ENCODE results near the gene EML2. TPM values are rescaled to one million over a fixed set of nuclear protein-coding genes. Genes with fewer than 3 reads are reported as not detected.

EML2 gene
- total and polyA plus RNA-seq, 10 of the 15 experiments (the other 5 are each of a cell fraction or from before 2014, with no cell fraction given) = 1.6 to 64.0 (median 27.5) TPM

DNA sequence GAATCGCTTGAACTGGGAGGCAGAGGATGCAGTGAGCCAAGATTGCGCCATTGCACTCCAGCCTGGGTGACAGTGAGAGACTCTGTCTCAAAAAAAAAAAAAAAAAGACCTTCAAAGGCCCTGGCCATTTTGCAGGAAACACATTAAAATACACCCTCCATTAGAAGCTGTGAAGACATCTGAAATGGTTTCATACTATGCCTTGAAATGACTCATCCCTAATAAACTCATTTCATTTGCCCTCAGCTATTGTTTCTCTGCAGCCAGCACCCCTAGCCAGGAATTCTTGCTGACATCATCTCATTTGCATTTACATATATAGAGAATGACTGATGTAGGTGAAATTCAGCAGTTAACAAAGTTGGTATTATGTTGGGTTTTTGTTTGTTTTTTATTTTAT is 8.7 kb downstream of the EML2 start (continued):
- TF ChIP-seq, protein P1, sequence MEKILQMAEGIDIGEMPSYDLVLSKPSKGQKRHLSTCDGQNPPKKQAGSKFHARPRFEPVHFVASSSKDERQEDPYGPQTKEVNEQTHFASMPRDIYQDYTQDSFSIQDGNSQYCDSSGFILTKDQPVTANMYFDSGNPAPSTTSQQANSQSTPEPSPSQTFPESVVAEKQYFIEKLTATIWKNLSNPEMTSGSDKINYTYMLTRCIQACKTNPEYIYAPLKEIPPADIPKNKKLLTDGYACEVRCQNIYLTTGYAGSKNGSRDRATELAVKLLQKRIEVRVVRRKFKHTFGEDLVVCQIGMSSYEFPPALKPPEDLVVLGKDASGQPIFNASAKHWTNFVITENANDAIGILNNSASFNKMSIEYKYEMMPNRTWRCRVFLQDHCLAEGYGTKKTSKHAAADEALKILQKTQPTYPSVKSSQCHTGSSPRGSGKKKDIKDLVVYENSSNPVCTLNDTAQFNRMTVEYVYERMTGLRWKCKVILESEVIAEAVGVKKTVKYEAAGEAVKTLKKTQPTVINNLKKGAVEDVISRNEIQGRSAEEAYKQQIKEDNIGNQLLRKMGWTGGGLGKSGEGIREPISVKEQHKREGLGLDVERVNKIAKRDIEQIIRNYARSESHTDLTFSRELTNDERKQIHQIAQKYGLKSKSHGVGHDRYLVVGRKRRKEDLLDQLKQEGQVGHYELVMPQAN (conservative IDR thresholded peaks at IDR 0.05) = no peak
- TF ChIP-seq, protein P2, sequence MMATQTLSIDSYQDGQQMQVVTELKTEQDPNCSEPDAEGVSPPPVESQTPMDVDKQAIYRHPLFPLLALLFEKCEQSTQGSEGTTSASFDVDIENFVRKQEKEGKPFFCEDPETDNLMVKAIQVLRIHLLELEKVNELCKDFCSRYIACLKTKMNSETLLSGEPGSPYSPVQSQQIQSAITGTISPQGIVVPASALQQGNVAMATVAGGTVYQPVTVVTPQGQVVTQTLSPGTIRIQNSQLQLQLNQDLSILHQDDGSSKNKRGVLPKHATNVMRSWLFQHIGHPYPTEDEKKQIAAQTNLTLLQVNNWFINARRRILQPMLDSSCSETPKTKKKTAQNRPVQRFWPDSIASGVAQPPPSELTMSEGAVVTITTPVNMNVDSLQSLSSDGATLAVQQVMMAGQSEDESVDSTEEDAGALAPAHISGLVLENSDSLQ (IDR thresholded peaks at IDR 0.05) = peak; percentile 36
- TF ChIP-seq YBX1 (IDR thresholded peaks at IDR 0.05) (no peak), CBFB (IDR thresholded peaks at IDR 0.05; ENCODE audit: low read depth) (no peak), RUNX3 (IDR thresholded peaks at IDR 0.05; ENCODE audit: low read length) (peak; percentile 13; the same call in 1 of the 2 replicates), BMI1 (IDR thresholded peaks at IDR 0.05; ENCODE audit: borderline replicate concordance) (no peak), JUNB (IDR thresholded peaks at IDR 0.05) (peak; percentile 84), NR2C1 (IDR thresholded peaks at IDR 0.05) (no peak), SPI1 (IDR thresholded peaks at IDR 0.05; ENCODE audit: borderline replicate concordance, insufficient read depth, low read depth, low read length) (no peak), ATF7 (IDR thresholded peaks at IDR 0.05; ENCODE audit: low read depth) (peak; percentile 73), TCF3 (IDR thresholded peaks at IDR 0.05; ENCODE audit: borderline replicate concordance, insufficient read depth, low read depth, low read length) (no peak), IRF4 (IDR thresholded peaks at IDR 0.05; ENCODE audit: low read depth, low read length) (peak; percentile 38; the same call in 1 of the 2 replicates), MEF2A (IDR thresholded peaks at IDR 0.05; ENCODE audit: insufficient read depth, low read depth, low read length) (0 out of 2 replicates have a peak, but pooled peaks have one; percentile 28), MTA2 (IDR thresholded peaks at IDR 0.05; ENCODE audit: low read depth) (0 out of 2 replicates have a peak, but pooled peaks have one; percentile 47), ZNF384 (IDR thresholded peaks at IDR 0.05; ENCODE audit: borderline replicate concordance, low read depth, low read length) (peak; percentile 16; the same call in 1 of the 2 replicates), CBX5 (IDR thresholded peaks at IDR 0.05; ENCODE audit: low read depth) (no peak)
- TF ChIP-seq, protein P3, sequence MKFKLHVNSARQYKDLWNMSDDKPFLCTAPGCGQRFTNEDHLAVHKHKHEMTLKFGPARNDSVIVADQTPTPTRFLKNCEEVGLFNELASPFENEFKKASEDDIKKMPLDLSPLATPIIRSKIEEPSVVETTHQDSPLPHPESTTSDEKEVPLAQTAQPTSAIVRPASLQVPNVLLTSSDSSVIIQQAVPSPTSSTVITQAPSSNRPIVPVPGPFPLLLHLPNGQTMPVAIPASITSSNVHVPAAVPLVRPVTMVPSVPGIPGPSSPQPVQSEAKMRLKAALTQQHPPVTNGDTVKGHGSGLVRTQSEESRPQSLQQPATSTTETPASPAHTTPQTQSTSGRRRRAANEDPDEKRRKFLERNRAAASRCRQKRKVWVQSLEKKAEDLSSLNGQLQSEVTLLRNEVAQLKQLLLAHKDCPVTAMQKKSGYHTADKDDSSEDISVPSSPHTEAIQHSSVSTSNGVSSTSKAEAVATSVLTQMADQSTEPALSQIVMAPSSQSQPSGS (IDR thresholded peaks at IDR 0.05; ENCODE audit: low read length) = peak; percentile 55
- TF ChIP-seq, protein P4, sequence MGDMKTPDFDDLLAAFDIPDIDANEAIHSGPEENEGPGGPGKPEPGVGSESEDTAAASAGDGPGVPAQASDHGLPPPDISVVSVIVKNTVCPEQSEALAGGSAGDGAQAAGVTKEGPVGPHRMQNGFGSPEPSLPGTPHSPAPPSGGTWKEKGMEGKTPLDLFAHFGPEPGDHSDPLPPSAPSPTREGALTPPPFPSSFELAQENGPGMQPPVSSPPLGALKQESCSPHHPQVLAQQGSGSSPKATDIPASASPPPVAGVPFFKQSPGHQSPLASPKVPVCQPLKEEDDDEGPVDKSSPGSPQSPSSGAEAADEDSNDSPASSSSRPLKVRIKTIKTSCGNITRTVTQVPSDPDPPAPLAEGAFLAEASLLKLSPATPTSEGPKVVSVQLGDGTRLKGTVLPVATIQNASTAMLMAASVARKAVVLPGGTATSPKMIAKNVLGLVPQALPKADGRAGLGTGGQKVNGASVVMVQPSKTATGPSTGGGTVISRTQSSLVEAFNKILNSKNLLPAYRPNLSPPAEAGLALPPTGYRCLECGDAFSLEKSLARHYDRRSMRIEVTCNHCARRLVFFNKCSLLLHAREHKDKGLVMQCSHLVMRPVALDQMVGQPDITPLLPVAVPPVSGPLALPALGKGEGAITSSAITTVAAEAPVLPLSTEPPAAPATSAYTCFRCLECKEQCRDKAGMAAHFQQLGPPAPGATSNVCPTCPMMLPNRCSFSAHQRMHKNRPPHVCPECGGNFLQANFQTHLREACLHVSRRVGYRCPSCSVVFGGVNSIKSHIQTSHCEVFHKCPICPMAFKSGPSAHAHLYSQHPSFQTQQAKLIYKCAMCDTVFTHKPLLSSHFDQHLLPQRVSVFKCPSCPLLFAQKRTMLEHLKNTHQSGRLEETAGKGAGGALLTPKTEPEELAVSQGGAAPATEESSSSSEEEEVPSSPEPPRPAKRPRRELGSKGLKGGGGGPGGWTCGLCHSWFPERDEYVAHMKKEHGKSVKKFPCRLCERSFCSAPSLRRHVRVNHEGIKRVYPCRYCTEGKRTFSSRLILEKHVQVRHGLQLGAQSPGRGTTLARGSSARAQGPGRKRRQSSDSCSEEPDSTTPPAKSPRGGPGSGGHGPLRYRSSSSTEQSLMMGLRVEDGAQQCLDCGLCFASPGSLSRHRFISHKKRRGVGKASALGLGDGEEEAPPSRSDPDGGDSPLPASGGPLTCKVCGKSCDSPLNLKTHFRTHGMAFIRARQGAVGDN (IDR thresholded peaks at IDR 0.05) = 0 out of 2 replicates have a peak, but pooled peaks have one; percentile 19
- TF ChIP-seq, protein P5, sequence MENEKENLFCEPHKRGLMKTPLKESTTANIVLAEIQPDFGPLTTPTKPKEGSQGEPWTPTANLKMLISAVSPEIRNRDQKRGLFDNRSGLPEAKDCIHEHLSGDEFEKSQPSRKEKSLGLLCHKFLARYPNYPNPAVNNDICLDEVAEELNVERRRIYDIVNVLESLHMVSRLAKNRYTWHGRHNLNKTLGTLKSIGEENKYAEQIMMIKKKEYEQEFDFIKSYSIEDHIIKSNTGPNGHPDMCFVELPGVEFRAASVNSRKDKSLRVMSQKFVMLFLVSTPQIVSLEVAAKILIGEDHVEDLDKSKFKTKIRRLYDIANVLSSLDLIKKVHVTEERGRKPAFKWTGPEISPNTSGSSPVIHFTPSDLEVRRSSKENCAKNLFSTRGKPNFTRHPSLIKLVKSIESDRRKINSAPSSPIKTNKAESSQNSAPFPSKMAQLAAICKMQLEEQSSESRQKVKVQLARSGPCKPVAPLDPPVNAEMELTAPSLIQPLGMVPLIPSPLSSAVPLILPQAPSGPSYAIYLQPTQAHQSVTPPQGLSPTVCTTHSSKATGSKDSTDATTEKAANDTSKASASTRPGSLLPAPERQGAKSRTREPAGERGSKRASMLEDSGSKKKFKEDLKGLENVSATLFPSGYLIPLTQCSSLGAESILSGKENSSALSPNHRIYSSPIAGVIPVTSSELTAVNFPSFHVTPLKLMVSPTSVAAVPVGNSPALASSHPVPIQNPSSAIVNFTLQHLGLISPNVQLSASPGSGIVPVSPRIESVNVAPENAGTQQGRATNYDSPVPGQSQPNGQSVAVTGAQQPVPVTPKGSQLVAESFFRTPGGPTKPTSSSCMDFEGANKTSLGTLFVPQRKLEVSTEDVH (IDR thresholded peaks at IDR 0.05; ENCODE audit: low read depth, partially characterized antibody) = no peak

Measured in GM12878 (cell line).